Measurements from ENCODE around the gene NUP210.

The NUP210 gene

GRCh38 chr3:13292375-13292774 lies 127.7 kb downstream of the NUP210 start:
- TF ChIP-seq CTCF (IDR thresholded peaks at IDR 0.05; ENCODE audit: extremely low read depth, insufficient read depth, missing control alignments) = no peak

GRCh38 chr3:13290941-13291340 lies 129.2 kb downstream of the NUP210 start:
- no peak for DNase-seq (ENCODE audit: low spot score)
- no peak for TF ChIP-seq CTCF (IDR thresholded peaks at IDR 0.05; ENCODE audit: extremely low read depth, insufficient read depth, missing control alignments)
- in situ Hi-C loops (cut with MboI; ENCODE audit: low pct_unique_long_range_greater_than_20kb, low sequenced_read_pairs, unreplicated experiment) = no loop called here

More at GRCh38 chr3:13292375-13292774, 127.7 kb downstream of the NUP210 start:
- DNase-seq (ENCODE audit: low spot score) = no peak
- in situ Hi-C loops (cut with MboI; ENCODE audit: low pct_unique_long_range_greater_than_20kb, low sequenced_read_pairs, unreplicated experiment) = no loop called here

- DNase-seq (ENCODE audit: low spot score) = no peak
- TF ChIP-seq CTCF (IDR thresholded peaks at IDR 0.05; ENCODE audit: extremely low read depth, insufficient read depth, missing control alignments) = no peak
- in situ Hi-C loops (cut with MboI; ENCODE audit: low pct_unique_long_range_greater_than_20kb, low sequenced_read_pairs, unreplicated experiment) = no loop called here
These were observed 130.3 kb downstream of the NUP210 start for GRCh38 chr3:13289771-13290285.

- in situ Hi-C loops (cut with MboI; ENCODE audit: low pct_unique_long_range_greater_than_20kb, low sequenced_read_pairs, unreplicated experiment) = no loop called here
- no peak for TF ChIP-seq CTCF (IDR thresholded peaks at IDR 0.05; ENCODE audit: extremely low read depth, insufficient read depth, missing control alignments)
- no peak for DNase-seq (ENCODE audit: low spot score)
These were observed 131.1 kb downstream of the NUP210 start for GRCh38 chr3:13288732-13289718.

GRCh38 chr3:13287833-13288232 lies 132.3 kb downstream of the NUP210 start:
- in situ Hi-C loops (cut with MboI; ENCODE audit: low pct_unique_long_range_greater_than_20kb, low sequenced_read_pairs, unreplicated experiment) = no loop called here
- DNase-seq (ENCODE audit: low spot score) = no peak
- no peak for TF ChIP-seq CTCF (IDR thresholded peaks at IDR 0.05; ENCODE audit: extremely low read depth, insufficient read depth, missing control alignments)

GRCh38 chr3:13286873-13287272 lies 133.2 kb downstream of the NUP210 start:
- in situ Hi-C loops (cut with MboI; ENCODE audit: low pct_unique_long_range_greater_than_20kb, low sequenced_read_pairs, unreplicated experiment) = no loop called here
- no peak for TF ChIP-seq CTCF (IDR thresholded peaks at IDR 0.05; ENCODE audit: extremely low read depth, insufficient read depth, missing control alignments)
- DNase-seq (ENCODE audit: low spot score) = no peak
